Activated T-cell treated with anti-CD3 and anti-CD28 coated beads for 48 hours (primary cell): ENCODE measurements around the gene GATA2.
A peak's percentile ranks its signal among the peaks of the same experiment; 100 is the strongest.

Experiments used
- DNase-seq: peaks from one replicate; pipeline ENCODE4 v3.0.0-alpha.2; 2020; ENCODE audit warnings: low read depth

Gene GATA2

DNA sequence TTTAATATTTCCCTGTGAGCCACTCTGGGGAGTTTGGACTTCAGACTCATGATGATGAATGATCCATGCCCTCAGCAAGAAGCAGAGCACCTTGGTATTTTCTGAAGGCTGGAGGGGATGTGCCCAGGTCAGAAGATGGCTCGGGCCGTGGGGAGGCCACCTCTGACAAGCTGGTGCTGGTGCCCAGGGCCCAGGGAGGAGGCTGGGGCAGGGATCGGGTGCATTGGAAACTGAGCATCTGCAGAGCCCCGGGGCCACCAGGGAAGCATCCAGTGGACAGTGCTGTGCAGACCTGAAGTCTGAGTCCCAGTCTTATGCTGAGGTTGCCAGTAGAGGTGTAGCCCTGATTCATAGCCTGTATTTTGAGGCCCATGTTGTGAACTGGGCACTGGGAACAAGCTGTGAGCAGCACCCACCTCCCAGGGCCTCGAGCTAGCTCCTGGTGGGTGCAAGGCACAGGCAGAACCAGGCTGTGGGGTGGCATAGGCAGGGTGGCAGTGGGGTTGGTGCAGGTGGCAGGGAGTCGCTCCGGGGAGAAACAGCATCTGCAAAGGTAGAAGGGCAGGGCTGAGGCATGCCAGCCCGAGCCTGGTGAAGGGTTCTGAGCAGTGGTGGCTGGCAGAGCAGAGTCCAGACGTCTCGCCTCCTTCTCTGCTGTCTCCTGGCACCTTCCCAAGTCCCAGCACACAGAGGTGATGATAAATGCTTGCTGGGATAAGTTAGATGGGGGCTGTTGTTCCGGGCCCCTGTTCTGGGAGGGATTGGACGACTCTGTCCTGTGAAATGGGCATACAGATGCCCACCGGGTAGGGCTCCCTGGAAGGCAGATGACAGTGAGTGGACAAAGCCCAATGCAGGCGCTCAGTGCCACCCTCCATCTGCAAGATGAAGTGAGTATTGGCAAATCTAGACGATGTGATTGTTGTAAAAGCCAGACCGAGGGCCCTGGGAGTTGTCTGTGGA is 36.9 kb downstream of the GATA2 start:
- DNase-seq, result no peak

DNA sequence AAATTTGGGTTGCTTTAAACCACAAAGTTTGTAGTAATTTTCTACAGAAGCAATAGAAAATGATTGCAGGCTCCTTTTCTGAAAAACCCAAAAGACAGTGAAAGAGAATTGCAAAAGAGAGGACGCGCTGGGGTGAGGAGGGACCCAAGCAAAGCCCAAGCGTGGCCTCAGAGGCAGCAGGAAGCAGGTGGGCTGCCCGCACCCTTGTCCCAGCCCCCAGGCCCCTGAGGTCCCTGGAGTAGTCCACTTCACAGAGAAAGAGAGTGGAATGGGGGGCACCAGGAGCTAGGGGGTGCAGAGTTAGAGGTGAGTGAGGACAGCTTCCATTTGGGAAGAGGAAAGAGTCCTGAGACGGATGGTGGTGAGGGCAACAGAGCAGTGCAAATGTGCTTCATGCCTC is 37.9 kb downstream of the GATA2 start:
- no peak for DNase-seq

DNA sequence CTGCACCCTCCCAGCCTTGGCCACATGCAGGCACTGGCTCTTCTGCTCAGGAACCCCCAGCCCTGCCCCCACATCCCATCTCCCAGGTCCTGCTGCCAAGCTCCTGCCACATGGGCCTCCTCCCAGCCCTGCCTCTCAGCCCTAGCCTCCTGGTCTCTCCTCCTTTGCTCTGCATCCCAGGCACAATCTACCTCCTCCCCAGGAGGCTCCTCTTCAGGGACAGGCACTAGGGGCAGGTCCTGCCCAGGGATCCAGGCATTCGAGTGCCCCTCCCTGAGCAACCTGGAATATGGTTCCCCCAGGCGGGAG is 38.7 kb downstream of the GATA2 start:
- DNase-seq, result no peak

DNA sequence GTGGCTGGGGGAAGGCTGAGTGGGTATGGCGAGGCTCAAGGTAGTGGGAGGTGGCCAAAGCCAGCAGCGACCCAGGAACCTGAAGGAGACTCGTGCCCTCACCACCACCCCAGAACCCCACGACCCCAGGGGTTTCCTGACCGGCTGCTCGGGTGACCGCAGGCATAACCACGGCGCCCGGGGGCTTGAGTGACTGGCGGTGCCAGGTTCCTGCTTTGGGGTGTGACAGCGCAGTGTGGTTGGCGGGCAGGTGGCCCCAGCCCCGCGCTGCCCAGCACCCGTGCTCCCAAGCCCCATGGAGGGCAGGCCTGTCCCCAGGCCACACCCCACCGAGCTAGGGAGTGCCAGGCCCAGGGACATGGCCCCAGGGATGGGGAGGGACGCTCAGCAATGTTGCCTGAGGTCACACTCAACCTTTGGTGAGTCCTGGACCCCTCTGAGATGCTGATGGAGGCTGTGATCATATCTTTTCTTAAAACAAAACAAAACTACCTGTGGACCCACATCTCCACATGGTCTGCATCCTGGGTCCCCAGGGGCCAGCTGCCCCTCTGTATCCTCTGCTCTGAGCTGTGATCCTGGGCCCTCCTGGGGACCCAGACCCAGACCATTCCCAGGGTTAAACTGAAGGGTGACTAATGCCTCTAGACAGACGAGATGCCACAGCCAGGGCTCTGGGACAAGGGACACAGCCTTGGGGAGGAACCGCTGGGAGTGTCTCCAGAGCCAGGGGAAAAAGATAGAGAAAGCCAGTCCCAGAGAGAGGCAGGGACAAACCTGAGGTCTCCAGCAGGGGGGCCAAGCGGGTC is 39.3 kb downstream of the GATA2 start:
- DNase-seq, result no peak

DNA sequence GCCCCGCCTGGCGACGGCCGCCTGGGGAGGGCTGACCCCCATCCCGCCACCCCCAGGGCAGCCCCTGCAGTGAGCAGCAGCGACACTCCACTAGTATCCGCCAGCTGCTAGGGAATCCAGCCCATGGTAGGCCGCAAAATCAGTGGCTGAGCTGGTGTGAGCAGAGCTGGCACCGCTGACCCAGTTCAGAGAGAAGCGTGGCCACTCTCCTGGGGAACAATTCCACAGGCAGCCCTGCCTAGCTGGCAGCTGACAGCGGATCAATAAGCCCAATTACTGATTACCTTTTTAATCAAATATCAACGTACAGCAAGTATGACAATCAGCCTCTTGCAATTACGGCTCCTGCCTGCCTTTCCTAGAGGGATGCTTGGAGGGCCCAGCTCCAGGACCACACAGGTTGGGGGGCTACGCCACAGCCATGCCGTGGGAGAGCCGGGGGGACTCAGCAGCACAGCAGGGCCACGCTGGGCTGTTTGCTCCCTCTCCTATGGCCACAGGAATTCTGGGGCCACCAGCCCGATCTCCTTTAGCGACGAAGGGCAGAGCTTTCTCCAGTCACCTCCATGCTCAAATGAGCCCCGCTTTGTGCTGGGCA is 40.2 kb downstream of the GATA2 start:
- no peak for DNase-seq

DNA sequence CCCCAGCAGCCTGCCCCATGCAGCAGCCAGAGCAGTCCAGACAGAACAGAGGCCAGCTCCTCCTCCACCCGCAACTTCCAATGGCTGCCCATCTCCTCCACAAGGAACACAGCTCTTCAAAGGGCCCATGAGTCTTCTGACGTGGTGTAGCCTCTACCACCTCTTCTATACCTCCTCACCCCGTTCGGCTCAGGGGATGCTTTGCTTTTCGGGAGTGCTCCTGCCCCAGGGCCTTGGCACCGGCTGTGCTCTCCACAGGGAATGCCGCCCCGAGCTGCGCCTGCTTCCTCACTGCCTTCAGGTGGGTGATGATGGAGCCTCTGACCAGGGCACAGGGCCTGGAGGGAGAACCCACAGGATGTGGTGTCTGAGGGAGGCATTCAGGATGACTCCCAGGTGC is 40.9 kb downstream of the GATA2 start:
- DNase-seq, result no peak

DNA sequence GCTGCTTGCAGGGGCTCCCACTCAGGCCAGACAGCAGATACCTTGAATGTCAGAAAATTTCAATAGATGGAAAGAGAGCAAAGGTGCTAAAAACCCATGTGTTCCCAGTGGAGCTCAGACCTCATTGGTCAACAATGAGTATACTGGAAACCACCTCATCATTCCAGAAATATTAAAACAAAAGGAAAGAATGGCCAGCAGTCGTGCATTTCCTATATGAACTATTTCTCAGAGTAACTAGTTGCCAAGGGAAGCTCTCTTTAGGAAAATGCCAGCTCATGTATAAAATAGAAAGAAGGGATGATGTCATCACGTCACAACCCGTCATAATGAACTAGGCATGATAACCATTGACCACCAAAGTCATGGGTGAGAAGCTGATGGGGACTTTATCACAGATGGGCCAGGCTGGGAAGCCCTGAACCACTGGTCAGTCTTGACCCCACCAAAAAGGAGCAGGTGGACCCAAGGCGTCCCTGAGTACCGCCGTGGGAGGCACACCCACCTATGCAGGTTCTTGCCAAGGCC is 43.8 kb downstream of the GATA2 start:
- DNase-seq, result no peak

DNA sequence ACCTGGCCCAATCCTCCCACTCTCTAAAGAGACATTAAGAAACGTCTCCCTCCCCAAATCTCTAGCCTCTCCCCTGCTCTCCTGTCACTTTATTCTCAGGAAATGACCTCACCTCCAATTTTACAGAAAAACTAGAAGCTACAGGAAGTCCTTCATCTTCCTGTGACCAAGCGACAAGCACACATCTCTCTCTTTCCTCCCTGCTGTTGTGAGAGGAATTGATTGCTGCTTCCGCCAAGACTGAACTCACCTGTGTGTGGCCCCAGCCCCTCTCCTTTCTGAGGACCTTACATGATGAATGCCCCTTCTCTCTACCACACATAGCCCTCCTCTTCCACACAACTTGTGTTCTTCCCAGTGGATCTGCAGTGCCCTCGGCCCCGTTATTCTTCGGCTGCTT is 44.5 kb downstream of the GATA2 start:
- no peak for DNase-seq

DNA sequence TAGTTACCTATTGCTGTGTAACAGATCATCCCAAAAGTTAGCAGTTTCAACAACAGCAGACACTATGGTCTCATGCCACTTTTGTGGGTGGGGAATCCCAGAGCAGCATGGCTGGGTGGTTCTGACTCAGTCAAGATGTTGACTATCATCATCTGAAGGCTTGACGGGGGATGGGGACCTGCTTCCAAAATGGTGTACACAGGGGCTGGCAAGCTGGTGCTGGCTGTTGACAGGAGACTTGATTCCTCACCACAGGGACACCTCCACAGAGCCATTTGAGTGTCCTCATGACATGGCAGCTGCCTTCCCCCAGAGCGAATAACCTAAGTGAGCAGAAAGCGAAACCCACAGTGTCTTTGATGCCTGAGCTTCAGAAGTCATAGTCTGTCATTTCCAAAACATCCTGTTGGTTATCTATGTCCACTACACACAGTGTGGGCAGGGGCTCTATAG is 45.4 kb downstream of the GATA2 start:
- peak; percentile 64 for DNase-seq

DNA sequence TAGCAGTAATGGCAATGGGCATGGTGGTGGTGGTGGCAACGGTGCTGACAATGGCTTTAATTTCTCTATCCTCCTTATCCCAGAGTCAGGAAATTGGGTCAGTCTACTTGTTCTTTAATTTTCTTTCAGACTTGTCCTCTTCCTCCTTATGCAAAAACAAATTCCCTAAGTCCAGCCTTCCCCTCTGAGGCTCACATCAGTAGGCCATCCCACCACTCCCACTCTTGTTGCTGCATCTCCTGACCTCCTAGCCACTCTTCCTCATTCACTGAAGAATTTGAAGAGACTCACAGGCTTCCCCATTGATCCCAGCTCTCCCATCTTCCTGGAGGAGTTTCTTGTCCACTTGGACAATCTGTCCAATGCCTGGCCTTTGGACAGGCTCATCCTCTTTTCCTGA is 46.2 kb downstream of the GATA2 start:
- DNase-seq, result no peak

DNA sequence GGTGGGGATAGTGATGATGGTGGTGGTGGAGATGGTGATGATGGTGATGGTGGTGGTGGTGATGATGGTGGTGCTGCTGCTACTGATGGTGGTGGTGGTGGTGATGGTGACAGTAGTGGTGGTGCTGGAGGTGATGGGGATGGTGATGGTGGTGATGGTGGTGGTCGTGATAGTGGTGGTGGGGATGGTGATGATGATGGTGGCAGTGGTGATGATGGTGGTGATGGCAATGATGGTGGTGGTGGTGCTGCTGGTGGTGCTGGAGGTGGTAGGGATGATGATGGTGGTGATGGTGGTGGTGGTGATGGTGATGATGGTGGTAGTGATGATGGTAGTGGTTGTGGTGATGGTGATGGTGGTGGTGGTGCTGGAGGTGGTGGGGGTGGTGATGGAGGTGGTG is 47.6 kb downstream of the GATA2 start:
- no peak for DNase-seq

DNA sequence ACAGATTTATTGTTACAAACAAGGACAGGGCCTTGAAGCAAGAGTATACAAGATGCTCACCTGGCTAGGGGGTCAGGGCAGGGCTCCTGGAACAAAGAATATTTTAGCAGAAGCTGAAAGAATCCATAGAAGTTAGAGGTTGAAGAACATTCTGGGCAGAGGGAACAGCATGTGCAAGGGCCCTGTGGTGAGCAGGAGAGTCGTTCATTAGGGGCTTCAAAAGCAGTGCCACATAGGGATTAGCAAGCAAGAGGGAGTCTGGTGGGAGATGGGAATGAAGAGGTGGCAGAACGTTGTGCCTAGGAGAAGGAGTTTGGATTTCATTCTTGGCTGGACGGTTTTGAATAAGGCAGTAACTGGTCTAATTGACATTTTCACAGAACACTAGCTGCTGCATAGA is 49.2 kb downstream of the GATA2 start:
- no peak for DNase-seq

DNA sequence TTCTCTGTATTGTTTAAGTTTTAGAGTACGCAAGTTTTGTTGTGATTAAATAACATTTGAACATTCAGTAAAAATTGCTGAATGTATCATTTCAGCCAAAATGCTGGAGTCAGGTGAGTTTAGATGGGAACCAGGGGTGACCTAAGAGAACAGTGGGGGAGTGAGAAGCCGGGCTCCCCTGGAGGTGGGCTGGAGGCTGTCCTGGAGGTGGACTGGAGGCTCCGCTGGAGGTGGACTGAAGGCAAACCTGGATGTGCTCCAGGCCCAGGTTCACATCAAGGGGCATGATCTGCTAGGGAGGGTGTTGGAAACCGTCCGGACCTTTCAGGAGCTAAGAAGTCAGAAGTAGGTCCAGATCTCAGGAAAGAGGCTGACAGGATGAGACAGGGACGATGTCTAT is 50.1 kb downstream of the GATA2 start:
- DNase-seq, result no peak

DNA sequence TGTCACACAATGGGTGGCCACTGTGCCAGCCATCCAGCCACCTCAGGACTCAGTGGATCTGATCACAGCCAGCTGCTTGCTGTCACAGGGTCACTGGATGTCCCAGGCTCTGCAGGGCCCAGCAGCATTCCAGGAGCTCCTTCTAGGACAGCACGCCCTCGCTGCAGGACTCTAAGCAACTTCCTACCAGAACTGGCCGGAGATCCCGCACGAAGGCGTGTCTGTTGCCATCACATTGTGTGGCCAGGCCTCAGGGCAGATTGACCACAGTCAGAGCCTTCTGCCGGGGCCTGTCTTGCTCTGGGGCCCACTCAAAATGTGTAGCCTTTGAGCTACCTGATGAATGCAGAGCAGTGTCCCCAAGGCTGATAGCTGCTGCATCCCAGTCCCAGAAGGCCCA is 50.9 kb downstream of the GATA2 start:
- no peak for DNase-seq

DNA sequence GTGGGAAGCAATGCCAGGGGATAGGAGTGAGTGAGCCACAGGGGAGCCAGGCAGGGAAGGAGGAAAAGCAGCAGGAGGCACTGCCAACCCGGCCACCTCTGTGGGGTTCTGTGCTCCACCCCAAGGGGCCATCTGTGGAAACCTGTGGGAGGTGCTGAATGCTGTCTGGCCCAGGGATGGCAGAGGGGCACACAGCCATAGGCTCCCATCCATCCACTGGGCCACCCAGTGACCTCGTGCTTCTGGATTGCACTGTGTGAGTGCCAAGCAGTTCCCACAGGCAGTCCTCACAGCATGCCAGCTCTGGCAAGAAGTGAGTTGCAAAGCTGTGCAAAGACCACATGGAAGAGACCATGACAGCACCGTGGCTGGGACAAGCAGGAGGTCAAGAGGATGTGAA is 53.8 kb downstream of the GATA2 start:
- no peak for DNase-seq

DNA sequence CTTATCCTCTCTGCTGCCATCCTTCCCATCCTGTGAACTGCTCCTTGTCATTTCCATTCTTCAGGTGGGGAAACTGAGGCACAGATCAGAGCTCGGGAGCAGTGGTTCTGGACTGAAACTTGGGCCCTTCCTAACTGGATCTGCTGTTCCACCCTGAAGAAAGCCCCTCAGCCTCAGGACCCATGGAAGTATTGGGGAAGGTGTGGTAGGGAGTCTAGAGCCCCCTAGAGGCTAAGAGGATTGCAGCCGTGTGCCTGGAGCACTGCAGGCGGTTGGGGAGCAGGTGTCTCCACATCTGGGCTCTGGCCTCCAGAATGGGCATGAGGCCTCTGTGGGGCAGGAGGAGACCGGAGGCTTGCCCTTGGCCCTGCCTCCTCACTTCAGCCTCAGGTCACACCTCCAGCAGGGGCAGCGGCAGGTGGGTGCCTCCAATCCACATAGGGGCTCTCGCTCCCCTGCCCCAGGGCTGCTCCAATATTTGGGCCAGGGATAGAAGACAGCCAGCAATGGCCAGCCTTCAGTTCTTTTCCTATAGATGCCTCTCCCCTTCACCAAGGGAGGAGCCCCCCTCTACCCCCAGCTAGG is 54.4 kb downstream of the GATA2 start:
- DNase-seq, result no peak

DNA sequence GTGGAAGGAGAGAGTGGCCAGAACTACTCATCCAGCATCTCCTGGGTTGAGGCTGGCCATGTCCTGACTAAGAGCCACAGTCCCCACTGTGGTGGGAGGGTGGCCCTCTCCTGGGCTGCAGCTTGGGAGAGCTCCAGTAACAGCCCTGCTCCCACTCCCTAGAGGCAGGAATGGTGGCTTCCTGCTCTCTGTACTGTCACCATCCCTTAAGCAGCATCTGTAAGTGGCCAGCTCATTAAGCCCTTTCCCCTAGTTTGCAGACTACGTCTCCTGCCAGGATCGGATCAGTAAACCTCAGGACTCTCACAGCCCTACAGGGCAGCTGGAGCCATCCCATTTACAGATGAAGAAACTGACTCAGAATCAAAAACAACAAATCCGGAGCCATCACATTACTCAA is 56.8 kb downstream of the GATA2 start:
- DNase-seq, result no peak

DNA sequence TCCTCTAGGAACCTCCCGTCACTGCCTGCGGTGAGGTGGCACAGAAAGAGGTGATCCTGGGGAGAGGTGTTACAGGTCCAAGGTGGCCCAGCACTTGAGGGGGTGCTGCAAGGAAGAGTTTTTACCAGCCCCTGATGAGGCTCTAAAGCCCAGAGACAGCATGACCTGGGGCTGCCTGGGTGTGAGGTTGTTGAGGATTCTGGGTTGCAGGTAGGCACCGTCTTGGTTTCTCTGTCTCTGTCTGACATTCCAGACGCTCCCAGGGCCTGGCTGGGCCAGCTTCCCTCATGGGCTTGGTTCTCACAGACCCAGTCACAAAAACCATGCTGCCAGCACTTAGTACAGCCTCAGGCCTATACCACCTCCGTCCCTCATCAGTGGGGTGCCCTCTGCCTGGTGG is 57.4 kb downstream of the GATA2 start:
- DNase-seq, result no peak

DNA sequence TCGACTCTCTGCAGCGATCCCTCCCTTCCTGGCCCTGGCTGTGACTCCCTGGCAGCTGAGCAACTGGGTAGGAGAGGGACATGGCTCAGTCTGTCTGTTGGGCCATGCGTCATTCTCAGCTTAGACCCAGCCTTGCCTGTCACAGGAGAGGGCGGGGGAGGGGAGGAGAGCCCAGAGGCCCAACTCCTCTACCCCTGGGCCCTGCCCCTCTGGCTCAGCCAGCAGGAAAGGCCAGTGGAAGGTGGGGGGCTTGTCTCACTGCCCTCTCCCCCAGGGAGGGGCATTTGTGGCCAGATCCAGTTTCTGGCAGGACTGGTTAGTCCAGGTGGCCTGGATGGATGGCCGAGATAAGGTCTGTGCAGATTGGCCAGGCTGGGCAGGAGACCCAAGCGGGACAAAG is 57.9 kb downstream of the GATA2 start:
- no peak for DNase-seq

DNA sequence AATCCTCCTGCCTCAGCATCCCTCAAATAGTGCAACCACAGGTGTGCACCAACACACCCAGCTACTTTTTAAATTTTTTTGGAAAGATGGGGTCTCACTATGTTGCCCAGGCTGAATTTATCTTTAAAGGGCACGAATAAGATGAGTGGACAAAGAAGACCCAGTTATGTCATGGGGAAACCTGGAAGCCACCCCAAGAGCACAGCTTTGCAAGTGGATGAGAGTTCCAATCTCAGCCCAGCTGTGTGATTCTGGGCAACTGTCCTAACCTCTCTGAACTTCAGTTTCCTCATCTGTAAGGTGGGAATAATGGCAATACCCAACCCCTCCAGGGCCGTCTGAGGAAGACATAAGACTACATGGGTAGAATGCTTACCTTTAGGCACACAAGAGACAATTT is 58.5 kb downstream of the GATA2 start:
- DNase-seq, result no peak

DNA sequence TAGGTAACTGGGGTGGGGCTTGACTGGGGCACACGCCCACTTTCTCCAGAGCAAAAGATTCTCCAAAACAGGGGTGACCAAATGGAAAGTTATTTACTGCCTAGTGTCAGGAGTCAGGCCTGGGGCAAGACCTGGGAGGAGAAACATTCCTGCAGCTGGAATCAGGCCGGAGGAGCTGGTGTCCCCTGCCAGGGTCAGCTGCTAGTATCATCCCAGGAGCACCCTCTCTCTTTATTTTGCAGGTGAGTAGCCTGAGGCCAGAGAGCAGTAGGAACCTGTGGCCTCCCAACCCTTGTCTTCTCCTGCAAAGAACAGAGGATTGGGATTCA is 59.2 kb downstream of the GATA2 start:
- no peak for DNase-seq
